CD4-positive, alpha-beta T cell treated with Interleukin-6 at 100 ng/mL for 8 hours (primary cell): ENCODE measurements around the gene LRRC37B.
"Not testable (repeated sequence)": the region's sequence is repeated elsewhere in the genome, so short reads cannot be mapped to it uniquely, and the experiment has no call there.

Experiments used
- DNase-seq: peaks from one replicate; pipeline ENCODE4 v3.0.0-alpha.2; 2020; ENCODE audit warnings: mixed read lengths, low spot score

The LRRC37B gene

GRCh38 chr17:32006957-32007462 is at the start of gene LRRC37B:
Gene LRRC37B (plus strand): TSS chr17:32007383. CDS start chr17:32021393, 14,010 bp downstream.
- DNase-seq, result peak; percentile 84

- not testable (repeated sequence) for DNase-seq
Measured at GRCh38 chr17:31964131-31964530, 43.1 kb upstream of the LRRC37B start.

- no peak for DNase-seq
Measured at GRCh38 chr17:31967648-31968047, 39.5 kb upstream of the LRRC37B start.

- not testable (repeated sequence) for DNase-seq
Measured at GRCh38 chr17:31970416-31970815, 36.8 kb upstream of the LRRC37B start.

- not testable (repeated sequence) for DNase-seq
Measured at GRCh38 chr17:31974269-31975071, 32.7 kb upstream of the LRRC37B start.

- not testable (repeated sequence) for DNase-seq
Measured at GRCh38 chr17:31975391-31975790, 31.8 kb upstream of the LRRC37B start.

- not testable (repeated sequence) for DNase-seq
Measured at GRCh38 chr17:31991821-31992220, 15.4 kb upstream of the LRRC37B start.

- no peak for DNase-seq
Measured at GRCh38 chr17:31997005-31997404, 10.2 kb upstream of the LRRC37B start.

GRCh38 chr17:32007463-32008298 is 498 bp downstream of the LRRC37B start:
- DNase-seq, result peak; percentile 6

- DNase-seq, result no peak
Measured at GRCh38 chr17:32009262-32009542, 2.0 kb downstream of the LRRC37B start.

GRCh38 chr17:32010114-32010513 is 2.9 kb downstream of the LRRC37B start:
- no peak for DNase-seq

GRCh38 chr17:32015245-32016013 is 8.2 kb downstream of the LRRC37B start:
- DNase-seq, result no peak

- no peak for DNase-seq
Measured at GRCh38 chr17:32016231-32016630, 9.0 kb downstream of the LRRC37B start.

- DNase-seq, result no peak
Measured at GRCh38 chr17:32019228-32019627, 12.0 kb downstream of the LRRC37B start.

- no peak for DNase-seq
Measured at GRCh38 chr17:32020943-32021614, 13.9 kb downstream of the LRRC37B start.

- DNase-seq, result no peak
Measured at GRCh38 chr17:32021615-32021955, 14.4 kb downstream of the LRRC37B start.

GRCh38 chr17:32022554-32022953 is 15.4 kb downstream of the LRRC37B start:
- not testable (repeated sequence) for DNase-seq

GRCh38 chr17:32027271-32027670 is 20.1 kb downstream of the LRRC37B start:
- not testable (repeated sequence) for DNase-seq

- no peak for DNase-seq
Measured at GRCh38 chr17:32033223-32033622, 26.0 kb downstream of the LRRC37B start.

- DNase-seq, result not testable (repeated sequence)
Measured at GRCh38 chr17:32033812-32034211, 26.6 kb downstream of the LRRC37B start.

GRCh38 chr17:32040246-32040645 is 33.1 kb downstream of the LRRC37B start:
- DNase-seq, result not testable (repeated sequence)
